GM23338 (cell line): ENCODE data around the gene TXLNG. TPM values are rescaled to one million over a fixed set of nuclear protein-coding genes. Genes with fewer than 3 reads are reported as not detected.
A peak's percentile ranks its signal among the peaks of the same experiment; 100 is the strongest.

Experiments
- ATAC-seq: fragments of 200-7000 bp; cut with Tn5 transposase; 3 replicates; pipeline ENCODE4 v1.9.1; 2020
- DNase-seq: peaks from one replicate; pipeline ENCODE4 v3.0.0-alpha.2; 2015; ENCODE audit warnings: low spot score
- H2AFZ ChIP-seq: fragments of 200-600 bp; sonication (generic); 2 replicates; pipeline ENCODE4 v1.8.0; 2016; ENCODE audit warnings: antibody characterized with exemption, mild to moderate bottlenecking, moderate library complexity
- H3F3A ChIP-seq: fragments of 200-600 bp; sonication (generic); replicated peaks from 2 replicates; pipeline ENCODE4 v1.8.0; 2017; ENCODE audit warnings: antibody characterized with exemption, mixed run types, low read depth
- H3K27ac ChIP-seq: fragments of 200-600 bp; sonication (generic); 2 replicates; pipeline ENCODE4 v1.6.1; 2016; ENCODE audit warnings: low read depth
- H3K27me3 ChIP-seq: fragments of 200-600 bp; sonication (generic); 2 replicates; pipeline ENCODE4 v1.8.0; 2016; ENCODE audit warnings: mild to moderate bottlenecking, mixed run types, moderate library complexity; ENCODE audit not compliant: insufficient read depth
- H3K36me3 ChIP-seq: fragments of 200-600 bp; sonication (generic); 2 replicates; pipeline ENCODE4 v1.8.0; 2016; ENCODE audit warnings: mild to moderate bottlenecking; ENCODE audit not compliant: insufficient read depth
- H3K4me1 ChIP-seq: fragments of 200-600 bp; sonication (generic); 2 replicates; pipeline ENCODE4 v1.8.0; 2016; ENCODE audit warnings: mild to moderate bottlenecking, moderate library complexity; ENCODE audit not compliant: insufficient read depth
- H3K4me2 ChIP-seq: fragments of 200-600 bp; sonication (generic); 2 replicates; pipeline ENCODE4 v1.7.1; 2017; ENCODE audit warnings: mixed run types
- H3K4me3 ChIP-seq: fragments of 200-600 bp; sonication (generic); 2 replicates; pipeline ENCODE4 v1.6.1; 2016; ENCODE audit warnings: mixed run types
- H3K79me2 ChIP-seq: fragments of 200-600 bp; sonication (generic); replicated peaks from 2 replicates; pipeline ENCODE4 v1.8.0; 2017; ENCODE audit warnings: mild to moderate bottlenecking; ENCODE audit not compliant: insufficient read depth
- H3K9me2 ChIP-seq: fragments of 200-600 bp; sonication (generic); 2 replicates; pipeline ENCODE4 v1.8.0; 2017; ENCODE audit not compliant: insufficient read depth
- H4K20me1 ChIP-seq: fragments of 200-600 bp; sonication (generic); replicated peaks from 2 replicates; pipeline ENCODE4 v1.8.0; 2017; ENCODE audit warnings: mild to moderate bottlenecking; ENCODE audit not compliant: insufficient read depth
- H3K27ac Mint-ChIP-seq: 2 replicates; pipeline ENCODE4 v1.8.0; 2020; ENCODE audit warnings: inconsistent platforms, mild to moderate bottlenecking, moderate library complexity, mixed read lengths
- H3K27me3 Mint-ChIP-seq: 3 replicates; pipeline ENCODE4 v1.8.0; 2022; ENCODE audit warnings: low read depth, mild to moderate bottlenecking, moderate library complexity, mixed read lengths, inconsistent platforms; ENCODE audit not compliant: insufficient read depth, poor library complexity
- H3K36me3 Mint-ChIP-seq: 3 replicates; pipeline ENCODE4 v1.8.0; 2021; ENCODE audit warnings: low read depth, mild to moderate bottlenecking, inconsistent platforms, moderate library complexity, mixed read lengths
- H3K4me1 Mint-ChIP-seq: 3 replicates; pipeline ENCODE4 v1.8.0; 2020; ENCODE audit warnings: mild to moderate bottlenecking, inconsistent platforms, mixed read lengths
- H3K4me3 Mint-ChIP-seq: 3 replicates; pipeline ENCODE4 v1.8.0; 2021; ENCODE audit warnings: moderate library complexity, mild to moderate bottlenecking, inconsistent platforms, mixed read lengths
- H3K9me3 Mint-ChIP-seq: 3 replicates; pipeline ENCODE4 v1.8.0; 2020; ENCODE audit warnings: moderate library complexity, mild to moderate bottlenecking, inconsistent platforms, mixed read lengths
- CREB1 ChIP-seq: fragments of 250-450 bp; sonication (Bioruptor Pico); IDR thresholded peaks from 2 replicates; pipeline ENCODE4 v1.5.0; 2020; ENCODE audit warnings: low read depth, mild to moderate bottlenecking, moderate library complexity
- EZH2 ChIP-seq: fragments of 200-600 bp; sonication (generic); IDR thresholded peaks from one replicate; pipeline ENCODE4 v1.8.0; 2017; ENCODE audit warnings: antibody characterized with exemption, mild to moderate bottlenecking, low read depth; ENCODE audit not compliant: unreplicated experiment
- EZH2phosphoT487 ChIP-seq: fragments of 200-600 bp; sonication (generic); IDR thresholded peaks from one replicate; pipeline ENCODE4 v1.8.1; 2018; ENCODE audit warnings: antibody characterized with exemption; ENCODE audit not compliant: unreplicated experiment
- JUNB ChIP-seq: IDR thresholded peaks from one replicate; pipeline ENCODE4 v1.6.1; 2016; ENCODE audit warnings: antibody characterized with exemption; ENCODE audit not compliant: unreplicated experiment
- NANOG ChIP-seq: IDR thresholded peaks from 2 replicates; pipeline ENCODE4 v1.6.1; 2016; ENCODE audit warnings: antibody characterized with exemption, borderline replicate concordance
- POLR2AphosphoS5 ChIP-seq: IDR thresholded peaks from 2 replicates; pipeline ENCODE4 v1.6.1; 2016; ENCODE audit warnings: antibody characterized with exemption, low read depth
- STAT1 ChIP-seq: IDR thresholded peaks from one replicate; pipeline ENCODE4 v1.6.1; 2016; ENCODE audit warnings: antibody characterized with exemption; ENCODE audit not compliant: unreplicated experiment
- ZNF114 ChIP-seq: fragments of 250-450 bp; sonication (Bioruptor Pico); IDR thresholded peaks from 2 replicates; pipeline ENCODE4 v1.5.0; 2020; ENCODE audit warnings: mild to moderate bottlenecking, moderate library complexity
- ZNF331 ChIP-seq: fragments of 250-450 bp; sonication (Bioruptor Pico); IDR thresholded peaks from 2 replicates; pipeline ENCODE4 v1.5.0; 2020; ENCODE audit warnings: low read depth, mild to moderate bottlenecking, moderate library complexity
- polyA plus RNA-seq: library from polyadenylated mRNA; unstranded; fragments of >200 nt; fragmentation: Nextera tagmentation; extraction: Ambion mirVana; gene quantifications from 2 replicates; pipeline ENCODE4 v1.2.1, GENCODE V29; 2016
- total RNA-seq: library from RNA; depleted of rRNA; stranded (reverse); fragments of >200 nt; shearing (Covaris generic); gene quantifications from 2 replicates; pipeline ENCODE4 v1.2.3, GENCODE V29; 2014
- TF ChIP-seq, protein P1 (sequence below): IDR thresholded peaks from 2 replicates; pipeline ENCODE4 v1.6.1; 2016; ENCODE audit warnings: antibody characterized with exemption
- TF ChIP-seq, protein P2 (sequence below), 2 experiments: fragments of 200-600 bp in 1 of 2; sonication (generic) in 1 of 2; conservative IDR thresholded peaks; 2 replicates each; pipeline versions ENCODE4 v1.5.1 to v1.6.1; 2016 to 2017; ENCODE audit warnings: antibody characterized with exemption in 2 of 2, low read depth in 2 of 2, mild to moderate bottlenecking in 2 of 2, moderate library complexity in 1 of 2
- TF ChIP-seq, protein P3 (sequence below): fragments of 250-450 bp; sonication (Bioruptor Pico); IDR thresholded peaks from 2 replicates; pipeline ENCODE4 v1.5.0; 2020; ENCODE audit warnings: mild to moderate bottlenecking, moderate library complexity
- TF ChIP-seq, protein P4 (sequence below): IDR thresholded peaks from one replicate; pipeline ENCODE4 v1.6.1; 2018; ENCODE audit warnings: antibody characterized with exemption; ENCODE audit not compliant: unreplicated experiment

The TXLNG gene
- total and polyA plus RNA-seq, 2 experiments from 2014 or later, result 45.3 to 48.4 TPM

DNA sequence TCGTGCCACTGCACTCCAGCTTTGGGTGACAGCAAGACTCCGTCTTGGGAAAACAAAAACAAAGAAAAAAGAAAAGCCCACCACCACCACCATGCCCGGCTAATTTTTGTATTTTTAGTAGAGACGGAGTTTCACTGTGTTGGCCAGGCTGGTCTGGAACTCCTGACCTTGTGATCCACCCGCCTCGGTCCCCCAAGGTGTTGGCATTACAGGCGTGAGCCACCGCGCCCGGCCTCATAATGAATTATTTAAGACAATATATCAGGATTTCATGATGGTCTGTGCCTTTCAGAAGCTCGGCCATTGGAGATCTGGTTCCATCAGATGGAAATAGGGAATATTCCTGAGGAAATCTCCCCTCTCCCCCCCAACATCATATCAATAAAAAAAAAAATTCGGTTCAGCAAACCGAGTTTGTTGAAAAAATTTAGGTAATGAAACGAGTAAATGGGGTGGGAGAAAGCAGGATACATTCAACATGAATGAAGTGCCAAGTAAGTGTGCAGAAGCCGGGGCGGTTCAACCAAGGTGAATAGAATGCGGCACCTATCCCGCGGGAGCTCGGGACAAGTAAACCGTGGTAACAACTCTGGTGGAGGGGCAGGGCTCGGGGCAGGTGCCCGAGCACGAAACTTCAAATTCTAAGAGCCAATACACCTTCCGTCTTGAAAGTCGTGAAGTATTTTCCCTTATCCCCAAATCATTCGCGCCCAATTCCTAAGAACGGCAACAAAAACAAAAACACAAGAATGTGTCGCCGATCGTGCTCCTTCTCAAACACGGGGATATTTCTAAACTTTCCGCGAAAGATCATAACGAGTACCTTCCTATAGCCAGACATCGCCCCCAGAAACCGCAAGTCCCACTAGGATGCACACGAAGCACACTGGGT is 773 bp upstream of the TXLNG start:
- Mint-ChIP-seq H3K4me3 (peak overlapping the region; percentile 95), H3K9me3 (no peaks in the 10 kb centered on the region), H3K27ac (peak overlapping the region; percentile 95), H3K27me3 (peaks cover 5% of the 10 kb centered on the region), H3K36me3 (peaks cover 14% of the 10 kb centered on the region), H3K4me1 (peaks cover 7% of the 10 kb centered on the region; the same call in 2 of the 3 replicates)
- no peak; the same call in 2 of the 3 replicates for ATAC-seq
- Histone ChIP-seq H3K36me3 (no peaks in the 10 kb centered on the region), H3K4me2 (peak overlapping the region; percentile 80), H3K4me1 (peaks cover 9% of the 10 kb centered on the region; the same call in 1 of the 2 replicates), H3K9me2 (no peaks in the 10 kb centered on the region), H3K79me2 (peaks cover 38% of the 10 kb centered on the region), H4K20me1 (peaks cover 16% of the 10 kb centered on the region), H2AFZ (peak overlapping the region; percentile 73; the same call in 1 of the 2 replicates), H3K4me3 (peak overlapping the region; percentile 69), H3K27me3 (no peaks in the 10 kb centered on the region), H3K27ac (peak overlapping the region; percentile 67), H3F3A (no peaks in the 10 kb centered on the region)
- TF ChIP-seq JUNB, result no peak
- TF ChIP-seq ZNF114 (CRISPR knock-in tag), result no peak
- TF ChIP-seq, protein P1, sequence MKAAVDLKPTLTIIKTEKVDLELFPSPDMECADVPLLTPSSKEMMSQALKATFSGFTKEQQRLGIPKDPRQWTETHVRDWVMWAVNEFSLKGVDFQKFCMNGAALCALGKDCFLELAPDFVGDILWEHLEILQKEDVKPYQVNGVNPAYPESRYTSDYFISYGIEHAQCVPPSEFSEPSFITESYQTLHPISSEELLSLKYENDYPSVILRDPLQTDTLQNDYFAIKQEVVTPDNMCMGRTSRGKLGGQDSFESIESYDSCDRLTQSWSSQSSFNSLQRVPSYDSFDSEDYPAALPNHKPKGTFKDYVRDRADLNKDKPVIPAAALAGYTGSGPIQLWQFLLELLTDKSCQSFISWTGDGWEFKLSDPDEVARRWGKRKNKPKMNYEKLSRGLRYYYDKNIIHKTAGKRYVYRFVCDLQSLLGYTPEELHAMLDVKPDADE, result no peak
- TF ChIP-seq, protein P2, sequence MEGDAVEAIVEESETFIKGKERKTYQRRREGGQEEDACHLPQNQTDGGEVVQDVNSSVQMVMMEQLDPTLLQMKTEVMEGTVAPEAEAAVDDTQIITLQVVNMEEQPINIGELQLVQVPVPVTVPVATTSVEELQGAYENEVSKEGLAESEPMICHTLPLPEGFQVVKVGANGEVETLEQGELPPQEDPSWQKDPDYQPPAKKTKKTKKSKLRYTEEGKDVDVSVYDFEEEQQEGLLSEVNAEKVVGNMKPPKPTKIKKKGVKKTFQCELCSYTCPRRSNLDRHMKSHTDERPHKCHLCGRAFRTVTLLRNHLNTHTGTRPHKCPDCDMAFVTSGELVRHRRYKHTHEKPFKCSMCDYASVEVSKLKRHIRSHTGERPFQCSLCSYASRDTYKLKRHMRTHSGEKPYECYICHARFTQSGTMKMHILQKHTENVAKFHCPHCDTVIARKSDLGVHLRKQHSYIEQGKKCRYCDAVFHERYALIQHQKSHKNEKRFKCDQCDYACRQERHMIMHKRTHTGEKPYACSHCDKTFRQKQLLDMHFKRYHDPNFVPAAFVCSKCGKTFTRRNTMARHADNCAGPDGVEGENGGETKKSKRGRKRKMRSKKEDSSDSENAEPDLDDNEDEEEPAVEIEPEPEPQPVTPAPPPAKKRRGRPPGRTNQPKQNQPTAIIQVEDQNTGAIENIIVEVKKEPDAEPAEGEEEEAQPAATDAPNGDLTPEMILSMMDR (conservative IDR thresholded peaks at IDR 0.05; ENCODE audit: low read depth in 2 of 2), result no peak
- no peak for TF ChIP-seq CREB1 (CRISPR knock-in tag)
- no peak for TF ChIP-seq ZNF331
- no peak for TF ChIP-seq EZH2phosphoT487
- TF ChIP-seq, protein P3, sequence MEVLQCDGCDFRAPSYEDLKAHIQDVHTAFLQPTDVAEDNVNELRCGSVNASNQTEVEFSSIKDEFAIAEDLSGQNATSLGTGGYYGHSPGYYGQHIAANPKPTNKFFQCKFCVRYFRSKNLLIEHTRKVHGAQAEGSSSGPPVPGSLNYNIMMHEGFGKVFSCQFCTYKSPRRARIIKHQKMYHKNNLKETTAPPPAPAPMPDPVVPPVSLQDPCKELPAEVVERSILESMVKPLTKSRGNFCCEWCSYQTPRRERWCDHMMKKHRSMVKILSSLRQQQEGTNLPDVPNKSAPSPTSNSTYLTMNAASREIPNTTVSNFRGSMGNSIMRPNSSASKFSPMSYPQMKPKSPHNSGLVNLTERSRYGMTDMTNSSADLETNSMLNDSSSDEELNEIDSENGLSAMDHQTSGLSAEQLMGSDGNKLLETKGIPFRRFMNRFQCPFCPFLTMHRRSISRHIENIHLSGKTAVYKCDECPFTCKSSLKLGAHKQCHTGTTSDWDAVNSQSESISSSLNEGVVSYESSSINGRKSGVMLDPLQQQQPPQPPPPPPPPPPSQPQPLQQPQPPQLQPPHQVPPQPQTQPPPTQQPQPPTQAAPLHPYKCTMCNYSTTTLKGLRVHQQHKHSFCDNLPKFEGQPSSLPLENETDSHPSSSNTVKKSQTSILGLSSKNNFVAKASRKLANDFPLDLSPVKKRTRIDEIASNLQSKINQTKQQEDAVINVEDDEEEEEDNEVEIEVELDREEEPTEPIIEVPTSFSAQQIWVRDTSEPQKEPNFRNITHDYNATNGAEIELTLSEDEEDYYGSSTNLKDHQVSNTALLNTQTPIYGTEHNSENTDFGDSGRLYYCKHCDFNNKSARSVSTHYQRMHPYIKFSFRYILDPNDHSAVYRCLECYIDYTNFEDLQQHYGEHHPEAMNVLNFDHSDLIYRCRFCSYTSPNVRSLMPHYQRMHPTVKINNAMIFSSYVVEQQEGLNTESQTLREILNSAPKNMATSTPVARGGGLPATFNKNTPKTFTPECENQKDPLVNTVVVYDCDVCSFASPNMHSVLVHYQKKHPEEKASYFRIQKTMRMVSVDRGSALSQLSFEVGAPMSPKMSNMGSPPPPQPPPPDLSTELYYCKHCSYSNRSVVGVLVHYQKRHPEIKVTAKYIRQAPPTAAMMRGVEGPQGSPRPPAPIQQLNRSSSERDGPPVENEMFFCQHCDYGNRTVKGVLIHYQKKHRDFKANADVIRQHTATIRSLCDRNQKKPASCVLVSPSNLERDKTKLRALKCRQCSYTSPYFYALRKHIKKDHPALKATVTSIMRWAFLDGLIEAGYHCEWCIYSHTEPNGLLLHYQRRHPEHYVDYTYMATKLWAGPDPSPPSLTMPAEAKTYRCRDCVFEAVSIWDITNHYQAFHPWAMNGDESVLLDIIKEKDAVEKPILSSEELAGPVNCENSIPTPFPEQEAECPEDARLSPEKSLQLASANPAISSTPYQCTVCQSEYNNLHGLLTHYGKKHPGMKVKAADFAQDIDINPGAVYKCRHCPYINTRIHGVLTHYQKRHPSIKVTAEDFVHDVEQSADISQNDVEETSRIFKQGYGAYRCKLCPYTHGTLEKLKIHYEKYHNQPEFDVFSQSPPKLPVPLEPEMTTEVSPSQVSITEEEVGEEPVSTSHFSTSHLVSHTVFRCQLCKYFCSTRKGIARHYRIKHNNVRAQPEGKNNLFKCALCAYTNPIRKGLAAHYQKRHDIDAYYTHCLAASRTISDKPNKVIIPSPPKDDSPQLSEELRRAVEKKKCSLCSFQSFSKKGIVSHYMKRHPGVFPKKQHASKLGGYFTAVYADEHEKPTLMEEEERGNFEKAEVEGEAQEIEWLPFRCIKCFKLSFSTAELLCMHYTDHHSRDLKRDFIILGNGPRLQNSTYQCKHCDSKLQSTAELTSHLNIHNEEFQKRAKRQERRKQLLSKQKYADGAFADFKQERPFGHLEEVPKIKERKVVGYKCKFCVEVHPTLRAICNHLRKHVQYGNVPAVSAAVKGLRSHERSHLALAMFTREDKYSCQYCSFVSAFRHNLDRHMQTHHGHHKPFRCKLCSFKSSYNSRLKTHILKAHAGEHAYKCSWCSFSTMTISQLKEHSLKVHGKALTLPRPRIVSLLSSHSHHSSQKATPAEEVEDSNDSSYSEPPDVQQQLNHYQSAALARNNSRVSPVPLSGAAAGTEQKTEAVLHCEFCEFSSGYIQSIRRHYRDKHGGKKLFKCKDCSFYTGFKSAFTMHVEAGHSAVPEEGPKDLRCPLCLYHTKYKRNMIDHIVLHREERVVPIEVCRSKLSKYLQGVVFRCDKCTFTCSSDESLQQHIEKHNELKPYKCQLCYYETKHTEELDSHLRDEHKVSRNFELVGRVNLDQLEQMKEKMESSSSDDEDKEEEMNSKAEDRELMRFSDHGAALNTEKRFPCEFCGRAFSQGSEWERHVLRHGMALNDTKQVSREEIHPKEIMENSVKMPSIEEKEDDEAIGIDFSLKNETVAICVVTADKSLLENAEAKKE (CRISPR knock-in tag), result no peak
- no peak for TF ChIP-seq EZH2
- TF ChIP-seq NANOG, result no peak
- TF ChIP-seq STAT1, result no peak
- TF ChIP-seq, protein P4, sequence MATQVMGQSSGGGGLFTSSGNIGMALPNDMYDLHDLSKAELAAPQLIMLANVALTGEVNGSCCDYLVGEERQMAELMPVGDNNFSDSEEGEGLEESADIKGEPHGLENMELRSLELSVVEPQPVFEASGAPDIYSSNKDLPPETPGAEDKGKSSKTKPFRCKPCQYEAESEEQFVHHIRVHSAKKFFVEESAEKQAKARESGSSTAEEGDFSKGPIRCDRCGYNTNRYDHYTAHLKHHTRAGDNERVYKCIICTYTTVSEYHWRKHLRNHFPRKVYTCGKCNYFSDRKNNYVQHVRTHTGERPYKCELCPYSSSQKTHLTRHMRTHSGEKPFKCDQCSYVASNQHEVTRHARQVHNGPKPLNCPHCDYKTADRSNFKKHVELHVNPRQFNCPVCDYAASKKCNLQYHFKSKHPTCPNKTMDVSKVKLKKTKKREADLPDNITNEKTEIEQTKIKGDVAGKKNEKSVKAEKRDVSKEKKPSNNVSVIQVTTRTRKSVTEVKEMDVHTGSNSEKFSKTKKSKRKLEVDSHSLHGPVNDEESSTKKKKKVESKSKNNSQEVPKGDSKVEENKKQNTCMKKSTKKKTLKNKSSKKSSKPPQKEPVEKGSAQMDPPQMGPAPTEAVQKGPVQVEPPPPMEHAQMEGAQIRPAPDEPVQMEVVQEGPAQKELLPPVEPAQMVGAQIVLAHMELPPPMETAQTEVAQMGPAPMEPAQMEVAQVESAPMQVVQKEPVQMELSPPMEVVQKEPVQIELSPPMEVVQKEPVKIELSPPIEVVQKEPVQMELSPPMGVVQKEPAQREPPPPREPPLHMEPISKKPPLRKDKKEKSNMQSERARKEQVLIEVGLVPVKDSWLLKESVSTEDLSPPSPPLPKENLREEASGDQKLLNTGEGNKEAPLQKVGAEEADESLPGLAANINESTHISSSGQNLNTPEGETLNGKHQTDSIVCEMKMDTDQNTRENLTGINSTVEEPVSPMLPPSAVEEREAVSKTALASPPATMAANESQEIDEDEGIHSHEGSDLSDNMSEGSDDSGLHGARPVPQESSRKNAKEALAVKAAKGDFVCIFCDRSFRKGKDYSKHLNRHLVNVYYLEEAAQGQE, result no peak
- TF ChIP-seq POLR2AphosphoS5, result no peak
- peak; percentile 6 for DNase-seq
